A673 (cell line): ENCODE results near the gene PCDHGB4. TPM values are rescaled to one million over a fixed set of nuclear protein-coding genes. Genes with fewer than 3 reads are reported as not detected.

Experiments used
- BruUV-seq: library from RNA; stranded (reverse); fragments of 400-500 nt; replicated peaks from 2 replicates; lab custom pipeline; 2021; lab: Mats Ljungman, UMichigan
- CTCF ChIA-PET: fragments of 300-600 bp; sonication (Branson Sonifier 250); formaldehyde crosslinking; loops from one replicate; lab custom pipeline; 2022; ENCODE audit warnings: antibody characterized with exemption; lab: Charles Lee
- POLR2A ChIA-PET: fragments of 300-600 bp; sonication (Branson Sonifier 250); formaldehyde crosslinking; loops from one replicate; lab custom pipeline; 2022; ENCODE audit warnings: antibody characterized with exemption; ENCODE audit not compliant: low non-redundant PET; lab: Charles Lee
- DNase-seq: peaks from one replicate; pipeline ENCODE4 v3.0.0-alpha.2; 2015; ENCODE audit warnings: low spot score
- H3K27ac ChIP-seq: fragments of 200-600 bp; sonication (generic); 2 replicates; pipeline ENCODE4 v1.5.1; 2016; ENCODE audit warnings: mixed run types, low read depth, mild to moderate bottlenecking, mixed read lengths, antibody characterized with exemption, low read length; ENCODE audit not compliant: poor library complexity, severe bottlenecking
- H3K27me3 ChIP-seq: fragments of 200-600 bp; sonication (generic); replicated peaks from 2 replicates; pipeline ENCODE4 v1.6.1; 2017; ENCODE audit warnings: mixed run types, low read depth, mild to moderate bottlenecking, mixed read lengths, antibody characterized with exemption, low read length; ENCODE audit not compliant: insufficient read depth, poor library complexity
- H3K36me3 ChIP-seq: fragments of 200-600 bp; sonication (generic); 2 replicates; pipeline ENCODE4 v1.6.1; 2016; ENCODE audit warnings: mixed run types, mild to moderate bottlenecking, mixed read lengths, antibody characterized with exemption, low read length; ENCODE audit not compliant: insufficient read depth, poor library complexity, severe bottlenecking
- H3K4me1 ChIP-seq: fragments of 200-600 bp; sonication (generic); 2 replicates; pipeline ENCODE4 v1.6.1; 2017; ENCODE audit warnings: mixed run types, mild to moderate bottlenecking, mixed read lengths, antibody characterized with exemption, low read length; ENCODE audit not compliant: insufficient read depth, poor library complexity, severe bottlenecking
- H3K4me3 ChIP-seq: fragments of 200-600 bp; sonication (generic); 2 replicates; pipeline ENCODE4 v1.5.1; 2016; ENCODE audit warnings: low read depth, mixed run types, mild to moderate bottlenecking, mixed read lengths, low read length; ENCODE audit not compliant: poor library complexity, severe bottlenecking
- H3K9me3 ChIP-seq: fragments of 200-600 bp; sonication (generic); 2 replicates; pipeline ENCODE4 v1.6.1; 2016; ENCODE audit warnings: mixed run types, low read depth, mild to moderate bottlenecking, mixed read lengths, antibody characterized with exemption, low read length; ENCODE audit not compliant: poor library complexity, severe bottlenecking
- EZH2 ChIP-seq: fragments of 200-600 bp; sonication (generic); IDR thresholded peaks from 2 replicates; pipeline ENCODE4 v1.6.1; 2017; ENCODE audit warnings: borderline replicate concordance, low read depth, mild to moderate bottlenecking, mixed read lengths, antibody characterized with exemption, low read length; ENCODE audit not compliant: poor library complexity, severe bottlenecking
- intact Hi-C: fragments of 100-400 bp; cut with micrococcal nuclease; formaldehyde crosslinking; loops from one replicate; pipeline ENCODE4 v1.10.0; 2022; ENCODE audit not compliant: unreplicated experiment
- total RNA-seq: library from RNA; stranded (reverse); gene quantifications from 2 replicates; pipeline ENCODE4 v1.2.3, GENCODE V29; 2021
- TF ChIP-seq, protein P1 (sequence below): fragments of 300-800, 200-600 bp; sonication (generic); conservative IDR thresholded peaks from 2 replicates; pipeline ENCODE4 v1.5.1; 2017; ENCODE audit warnings: low read depth, mild to moderate bottlenecking, antibody characterized with exemption, low read length, moderate library complexity, mixed read lengths

PCDHGB4 gene
- total RNA-seq, 1 experiment from 2014 or later: 2.5 TPM

DNA sequence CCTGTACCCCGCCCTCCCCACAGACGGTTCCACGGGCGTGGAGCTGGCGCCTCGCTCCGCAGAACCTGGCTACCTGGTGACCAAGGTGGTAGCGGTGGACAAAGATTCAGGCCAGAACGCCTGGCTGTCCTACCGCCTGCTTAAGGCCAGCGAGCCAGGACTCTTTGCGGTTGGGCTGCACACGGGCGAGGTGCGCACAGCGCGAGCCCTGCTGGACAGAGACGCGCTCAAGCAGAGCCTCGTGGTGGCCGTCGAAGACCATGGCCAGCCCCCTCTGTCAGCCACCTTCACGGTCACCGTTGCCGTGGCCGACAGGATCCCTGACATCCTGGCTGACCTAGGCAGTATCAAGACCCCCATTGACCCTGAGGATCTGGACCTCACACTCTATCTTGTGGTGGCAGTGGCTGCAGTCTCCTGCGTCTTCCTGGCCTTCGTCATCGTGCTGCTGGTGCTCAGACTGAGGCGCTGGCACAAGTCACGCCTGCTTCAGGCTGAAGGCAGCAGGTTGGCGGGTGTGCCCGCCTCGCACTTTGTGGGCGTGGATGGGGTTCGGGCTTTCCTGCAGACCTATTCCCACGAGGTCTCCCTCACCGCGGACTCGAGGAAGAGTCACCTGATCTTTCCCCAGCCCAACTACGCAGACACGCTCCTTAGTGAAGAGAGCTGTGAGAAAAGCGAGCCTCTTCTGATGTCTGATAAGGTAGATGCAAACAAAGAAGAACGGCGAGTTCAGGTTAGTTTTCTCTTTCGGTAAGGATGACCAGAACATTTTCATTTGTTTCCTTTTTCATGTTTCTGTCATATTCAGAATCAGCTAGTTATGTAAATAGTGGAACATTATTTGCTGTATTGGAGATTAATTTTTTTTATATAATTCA lies 21.2 kb upstream of the PCDHGB4 start:
- TF ChIP-seq, protein P1, sequence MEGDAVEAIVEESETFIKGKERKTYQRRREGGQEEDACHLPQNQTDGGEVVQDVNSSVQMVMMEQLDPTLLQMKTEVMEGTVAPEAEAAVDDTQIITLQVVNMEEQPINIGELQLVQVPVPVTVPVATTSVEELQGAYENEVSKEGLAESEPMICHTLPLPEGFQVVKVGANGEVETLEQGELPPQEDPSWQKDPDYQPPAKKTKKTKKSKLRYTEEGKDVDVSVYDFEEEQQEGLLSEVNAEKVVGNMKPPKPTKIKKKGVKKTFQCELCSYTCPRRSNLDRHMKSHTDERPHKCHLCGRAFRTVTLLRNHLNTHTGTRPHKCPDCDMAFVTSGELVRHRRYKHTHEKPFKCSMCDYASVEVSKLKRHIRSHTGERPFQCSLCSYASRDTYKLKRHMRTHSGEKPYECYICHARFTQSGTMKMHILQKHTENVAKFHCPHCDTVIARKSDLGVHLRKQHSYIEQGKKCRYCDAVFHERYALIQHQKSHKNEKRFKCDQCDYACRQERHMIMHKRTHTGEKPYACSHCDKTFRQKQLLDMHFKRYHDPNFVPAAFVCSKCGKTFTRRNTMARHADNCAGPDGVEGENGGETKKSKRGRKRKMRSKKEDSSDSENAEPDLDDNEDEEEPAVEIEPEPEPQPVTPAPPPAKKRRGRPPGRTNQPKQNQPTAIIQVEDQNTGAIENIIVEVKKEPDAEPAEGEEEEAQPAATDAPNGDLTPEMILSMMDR: no peak
- no peak for TF ChIP-seq EZH2
- intact Hi-C loops: no loop called here
- POLR2A ChIA-PET: no interaction called here
- no TSS peak for BruUV-seq
- no peaks in the 10 kb centered on the region for H3K36me3 ChIP-seq
- no peaks in the 10 kb centered on the region for H3K27me3 ChIP-seq
- H3K4me1 ChIP-seq: no peaks in the 10 kb centered on the region
- H3K27ac ChIP-seq: no peak overlapping the region
- peaks cover 47% of the 10 kb centered on the region for H3K9me3 ChIP-seq
- DNase-seq: no peak
- CTCF ChIA-PET: no interaction called here
- H3K4me3 ChIP-seq: no peak overlapping the region

DNA sequence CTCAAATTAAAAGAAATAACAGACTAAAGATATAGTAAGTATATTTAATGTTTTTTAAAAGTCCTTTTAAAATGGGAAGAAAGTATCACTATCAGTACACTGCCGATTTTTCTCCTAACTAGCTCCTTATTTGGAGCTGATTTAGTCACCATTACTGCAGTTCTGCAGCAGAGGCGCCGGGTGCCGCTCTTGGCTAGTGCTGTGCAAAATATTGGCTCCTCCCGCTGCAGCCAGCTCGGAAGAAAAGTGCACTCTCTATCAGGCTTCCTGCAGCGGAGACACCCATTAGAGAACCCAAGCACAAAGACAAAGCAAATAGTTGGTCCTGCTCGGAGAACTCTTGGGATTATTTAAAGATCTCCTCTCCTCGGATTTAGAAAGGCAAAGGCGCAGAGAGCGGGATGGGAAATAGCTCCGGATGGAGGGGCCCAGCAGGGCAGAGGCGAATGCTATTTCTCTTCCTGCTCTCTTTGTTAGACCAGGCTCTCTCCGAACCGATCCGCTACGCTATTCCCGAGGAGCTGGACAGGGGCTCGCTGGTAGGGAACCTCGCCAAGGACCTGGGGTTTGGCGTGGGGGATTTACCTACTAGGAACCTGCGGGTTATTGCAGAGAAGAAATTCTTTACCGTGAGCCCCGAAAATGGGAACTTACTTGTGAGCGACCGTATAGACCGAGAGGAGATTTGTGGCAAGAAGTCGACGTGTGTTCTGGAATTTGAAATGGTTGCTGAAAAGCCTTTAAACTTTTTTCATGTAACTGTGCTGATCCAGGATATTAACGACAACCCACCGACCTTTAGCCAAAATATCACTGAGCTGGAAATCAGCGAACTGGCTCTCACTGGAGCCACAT lies 17.3 kb upstream of the PCDHGB4 start, which contains the start of gene PCDHGB3:
Gene PCDHGB3 (plus strand): TSS at position 249 of the 855 bp plus-strand sequence. CDS start 153 bp downstream, at position 402.
- H3K9me3 ChIP-seq: peaks cover 26% of the 10 kb centered on the region
- no peak within 1 kb of the TSS for H3K27ac ChIP-seq
- H3K4me1 ChIP-seq: no peaks in the 10 kb centered on the region
- peak; percentile 48 for DNase-seq
- H3K36me3 ChIP-seq: no peaks in the 10 kb centered on the region
- POLR2A ChIA-PET: interaction anchor here (0.7 kb wide), 1 partner anchor 238 kb away, joined by 4 read pairs; no protein-coding TSS in a partner anchor
- TF ChIP-seq EZH2: no peak
- TF ChIP-seq, protein P1: peak; percentile 45
- H3K27me3 ChIP-seq: no peaks in the 10 kb centered on the region
- CTCF ChIA-PET: interaction anchor here (0.5 to 0.8 kb wide), 4 partner anchors 51 to 197 kb away, joined by 3 to 4 read pairs (median 4); no protein-coding TSS in a partner anchor
- intact Hi-C loops: no loop called here
- no TSS peak for BruUV-seq
- no peak within 1 kb of the TSS for H3K4me3 ChIP-seq

DNA sequence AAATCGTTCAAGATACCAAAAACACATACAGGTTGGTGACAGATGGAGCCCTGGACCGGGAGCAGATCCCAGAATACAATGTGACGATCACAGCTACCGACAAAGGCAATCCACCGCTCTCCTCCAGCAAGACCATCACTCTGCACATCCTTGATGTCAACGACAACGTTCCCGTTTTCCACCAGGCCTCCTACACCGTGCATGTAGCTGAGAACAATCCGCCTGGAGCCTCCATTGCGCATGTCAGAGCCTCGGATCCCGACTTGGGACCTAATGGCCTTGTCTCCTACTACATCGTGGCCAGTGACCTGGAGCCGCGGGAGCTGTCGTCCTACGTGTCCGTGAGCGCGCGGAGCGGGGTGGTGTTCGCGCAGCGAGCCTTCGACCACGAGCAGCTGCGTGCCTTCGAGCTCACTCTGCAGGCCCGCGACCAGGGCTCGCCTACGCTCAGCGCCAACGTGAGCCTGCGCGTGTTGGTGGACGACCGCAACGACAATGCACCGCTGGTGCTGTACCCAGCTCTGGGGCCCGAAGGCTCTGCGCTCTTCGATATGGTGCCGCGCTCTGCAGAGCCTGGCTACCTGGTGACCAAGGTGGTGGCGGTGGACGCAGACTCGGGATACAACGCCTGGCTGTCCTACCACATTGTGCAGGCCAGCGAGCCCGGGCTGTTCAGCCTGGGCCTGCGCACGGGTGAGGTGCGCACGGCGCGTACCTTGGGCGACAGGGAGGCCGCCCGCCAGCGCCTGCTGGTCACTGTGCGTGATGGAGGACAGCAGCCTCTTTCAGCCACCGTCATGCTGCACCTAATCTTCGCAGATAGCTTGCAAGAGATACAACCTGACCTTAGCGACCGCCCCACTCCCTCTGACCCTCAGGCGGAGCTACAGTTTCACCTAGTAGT lies 15.7 kb upstream of the PCDHGB4 start:
- no peak for DNase-seq
- Histone ChIP-seq H3K4me3 (no peak overlapping the region), H3K27me3 (no peaks in the 10 kb centered on the region), H3K4me1 (no peaks in the 10 kb centered on the region), H3K27ac (no peak overlapping the region), H3K36me3 (no peaks in the 10 kb centered on the region), H3K9me3 (peaks cover 25% of the 10 kb centered on the region)
- BruUV-seq: no TSS peak
- POLR2A ChIA-PET: interaction anchor here (0.6 kb wide), 1 partner anchor 37 kb away, joined by 3 read pairs; no protein-coding TSS in a partner anchor
- TF ChIP-seq, protein P1: no peak
- TF ChIP-seq EZH2: no peak
- CTCF ChIA-PET: no interaction called here
- intact Hi-C loops: no loop called here
